GM18861 (cell line): ENCODE results near the gene MYO16.
A peak's percentile ranks its signal among the peaks of the same experiment; 100 is the strongest.

Experiments
- ATAC-seq: cut with Tn5 transposase; IDR thresholded peaks from one replicate; pipeline ENCODE4 v1.9.1; 2021; ENCODE audit not compliant: unreplicated experiment

MYO16 gene

GRCh38 chr13:109114991-109115390, 485.6 kb downstream of the MYO16 start:
- ATAC-seq, result no peak

GRCh38 chr13:109118521-109118920, 489.1 kb downstream of the MYO16 start:
- ATAC-seq, result no peak

GRCh38 chr13:109119896-109120295, 490.5 kb downstream of the MYO16 start:
- ATAC-seq, result no peak

- no peak for ATAC-seq
Measured at GRCh38 chr13:109121826-109122225, 492.4 kb downstream of the MYO16 start.

- no peak for ATAC-seq
Measured at GRCh38 chr13:109123971-109124370, 494.6 kb downstream of the MYO16 start.

GRCh38 chr13:109126178-109126577, 496.8 kb downstream of the MYO16 start:
- no peak for ATAC-seq

- ATAC-seq, result no peak
Measured at GRCh38 chr13:109126891-109127641, 497.7 kb downstream of the MYO16 start.

- no peak for ATAC-seq
Measured at GRCh38 chr13:109128121-109128520, 498.7 kb downstream of the MYO16 start.

- ATAC-seq, result no peak
Measured at GRCh38 chr13:109130093-109130835, 500.9 kb downstream of the MYO16 start.

- ATAC-seq, result peak; percentile 84
Measured at GRCh38 chr13:109131698-109132257, 502.4 kb downstream of the MYO16 start.

- no peak for ATAC-seq
Measured at GRCh38 chr13:109135018-109135417, 505.6 kb downstream of the MYO16 start.

- ATAC-seq, result no peak
Measured at GRCh38 chr13:109136873-109137272, 507.5 kb downstream of the MYO16 start.

- no peak for ATAC-seq
Measured at GRCh38 chr13:109139346-109139745, 509.9 kb downstream of the MYO16 start.

- ATAC-seq, result no peak
Measured at GRCh38 chr13:109140054-109140453, 510.6 kb downstream of the MYO16 start.

GRCh38 chr13:109140479-109141349, 511.3 kb downstream of the MYO16 start:
- no peak for ATAC-seq

- ATAC-seq, result no peak
Measured at GRCh38 chr13:109141706-109142105, 512.3 kb downstream of the MYO16 start.

- ATAC-seq, result no peak
Measured at GRCh38 chr13:109144693-109145437, 515.5 kb downstream of the MYO16 start.

GRCh38 chr13:109145631-109146030, 516.2 kb downstream of the MYO16 start:
- peak; percentile 90 for ATAC-seq

GRCh38 chr13:109146393-109146792, 517.0 kb downstream of the MYO16 start:
- no peak for ATAC-seq

- no peak for ATAC-seq
Measured at GRCh38 chr13:109146912-109147647, 517.7 kb downstream of the MYO16 start.
